Activated CD8-positive, alpha-beta T cell treated with anti-CD3 and anti-CD28 coated beads for 36 hours (primary cell): ENCODE data around the gene NBAS. TPM values are rescaled to one million over a fixed set of nuclear protein-coding genes. Genes with fewer than 3 reads are reported as not detected.
"Not testable (repeated sequence)": the region's sequence is repeated elsewhere in the genome, so short reads cannot be mapped to it uniquely, and the experiment has no call there.

Experiments
- ATAC-seq: fragments of 200-7000 bp; cut with Tn5 transposase; one replicate; pipeline ENCODE4 v1.10.0; 2021; ENCODE audit warnings: mild to moderate bottlenecking, moderate library complexity
- CTCF ChIA-PET: fragments of 350-600 bp; sonication (Branson Sonifier 250); formaldehyde crosslinking; loops from one replicate; lab custom pipeline; 2021; ENCODE audit warnings: antibody characterized with exemption; lab: Charles Lee
- POLR2A ChIA-PET: fragments of 350-600 bp; sonication (Branson Sonifier 250); formaldehyde crosslinking; loops from one replicate; lab custom pipeline; 2021; ENCODE audit warnings: antibody characterized with exemption; lab: Charles Lee
- DNase-seq: peaks from one replicate; pipeline ENCODE4 v3.0.0-alpha.2; 2020
- H3K27ac Mint-ChIP-seq: one replicate; pipeline ENCODE4 v1.8.0; 2021; ENCODE audit warnings: mild to moderate bottlenecking, mixed read lengths
- H3K27me3 Mint-ChIP-seq: one replicate; pipeline ENCODE4 v1.8.0; 2021; ENCODE audit warnings: mixed read lengths
- H3K36me3 Mint-ChIP-seq: one replicate; pipeline ENCODE4 v1.8.0; 2021; ENCODE audit warnings: low read depth, mixed read lengths
- H3K4me1 Mint-ChIP-seq: one replicate; pipeline ENCODE4 v1.8.0; 2021; ENCODE audit warnings: low read depth, mixed read lengths
- H3K4me3 Mint-ChIP-seq: one replicate; pipeline ENCODE4 v1.8.0; 2021; ENCODE audit warnings: mild to moderate bottlenecking, moderate library complexity, mixed read lengths
- H3K9me3 Mint-ChIP-seq: one replicate; pipeline ENCODE4 v1.8.0; 2021; ENCODE audit warnings: mixed read lengths
- intact Hi-C: fragments of 100-400 bp; cut with micrococcal nuclease; formaldehyde crosslinking; loops from one replicate; pipeline ENCODE4 v1.10.0; 2022
- total RNA-seq, 2 experiments: library from RNA; stranded (reverse); gene quantifications; one replicate each; pipeline ENCODE4 v1.2.3, GENCODE V29; 2021
- TF ChIP-seq, protein P1 (sequence below): fragments of 200-600 bp; IDR thresholded peaks from one replicate; pipeline ENCODE4 v1.8.0; 2022; ENCODE audit warnings: antibody characterized with exemption, mild to moderate bottlenecking

The NBAS gene
- total RNA-seq, 2 experiments from 2014 or later = 40.9 to 41.9 TPM

DNA sequence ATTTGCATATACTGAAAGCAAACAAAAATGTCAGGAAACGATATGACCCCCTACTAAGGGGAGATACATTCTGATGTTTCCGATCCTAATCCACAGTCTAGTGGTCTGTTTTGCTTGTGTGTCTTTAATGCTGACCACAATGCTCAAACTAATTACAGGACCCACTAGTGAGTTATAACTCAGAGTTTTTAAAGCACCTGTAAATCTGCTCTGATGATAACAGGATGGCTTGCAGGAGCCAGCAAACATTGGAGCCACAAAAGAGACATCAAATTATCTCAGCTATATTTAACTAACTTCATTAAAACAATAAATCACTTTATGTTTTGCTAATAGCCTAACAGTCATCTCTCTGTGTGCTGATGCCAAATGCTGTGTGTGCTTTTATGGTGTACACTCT lies 300.3 kb downstream of the NBAS start:
- H3K36me3 Mint-ChIP-seq = peaks cover 64% of the 10 kb centered on the region
- no peak overlapping the region for H3K4me3 Mint-ChIP-seq
- no peaks in the 10 kb centered on the region for H3K27me3 Mint-ChIP-seq
- POLR2A ChIA-PET = no interaction called here
- CTCF ChIA-PET = no interaction called here
- TF ChIP-seq, protein P1, sequence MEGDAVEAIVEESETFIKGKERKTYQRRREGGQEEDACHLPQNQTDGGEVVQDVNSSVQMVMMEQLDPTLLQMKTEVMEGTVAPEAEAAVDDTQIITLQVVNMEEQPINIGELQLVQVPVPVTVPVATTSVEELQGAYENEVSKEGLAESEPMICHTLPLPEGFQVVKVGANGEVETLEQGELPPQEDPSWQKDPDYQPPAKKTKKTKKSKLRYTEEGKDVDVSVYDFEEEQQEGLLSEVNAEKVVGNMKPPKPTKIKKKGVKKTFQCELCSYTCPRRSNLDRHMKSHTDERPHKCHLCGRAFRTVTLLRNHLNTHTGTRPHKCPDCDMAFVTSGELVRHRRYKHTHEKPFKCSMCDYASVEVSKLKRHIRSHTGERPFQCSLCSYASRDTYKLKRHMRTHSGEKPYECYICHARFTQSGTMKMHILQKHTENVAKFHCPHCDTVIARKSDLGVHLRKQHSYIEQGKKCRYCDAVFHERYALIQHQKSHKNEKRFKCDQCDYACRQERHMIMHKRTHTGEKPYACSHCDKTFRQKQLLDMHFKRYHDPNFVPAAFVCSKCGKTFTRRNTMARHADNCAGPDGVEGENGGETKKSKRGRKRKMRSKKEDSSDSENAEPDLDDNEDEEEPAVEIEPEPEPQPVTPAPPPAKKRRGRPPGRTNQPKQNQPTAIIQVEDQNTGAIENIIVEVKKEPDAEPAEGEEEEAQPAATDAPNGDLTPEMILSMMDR = no peak
- H3K9me3 Mint-ChIP-seq = peaks cover 20% of the 10 kb centered on the region
- ATAC-seq = no peak
- DNase-seq = no peak
- intact Hi-C loops = no loop called here
- H3K4me1 Mint-ChIP-seq = peaks cover 2% of the 10 kb centered on the region
- no peak overlapping the region for H3K27ac Mint-ChIP-seq

DNA sequence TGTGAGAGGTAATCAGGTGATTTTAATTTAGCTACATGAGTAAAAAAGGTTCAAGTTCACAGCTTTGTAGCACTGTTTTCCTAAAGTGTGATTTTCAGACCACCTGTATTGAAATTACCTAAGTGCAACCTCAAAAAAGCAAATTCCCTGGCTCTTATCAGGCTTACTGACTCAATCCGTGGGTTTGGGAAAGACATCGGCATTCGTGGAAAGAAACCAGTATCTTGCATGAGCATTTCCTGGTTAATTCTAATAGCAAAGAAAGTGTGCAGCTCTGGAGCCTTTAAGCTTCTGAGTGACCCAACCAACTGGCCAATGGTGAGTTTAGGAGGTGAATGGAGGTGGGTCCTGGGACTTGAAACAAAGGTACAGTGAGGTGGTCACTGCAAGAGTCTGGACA lies 300.9 kb downstream of the NBAS start:
- TF ChIP-seq, protein P1 = no peak
- Mint-ChIP-seq H3K27ac (no peak overlapping the region), H3K36me3 (peaks cover 62% of the 10 kb centered on the region), H3K4me1 (no peaks in the 10 kb centered on the region), H3K9me3 (peaks cover 20% of the 10 kb centered on the region), H3K27me3 (no peaks in the 10 kb centered on the region), H3K4me3 (no peak overlapping the region)
- no peak for DNase-seq
- no peak for ATAC-seq
- ChIA-PET CTCF (interaction anchor here (0.9 kb wide), 1 partner anchor 19 kb away, joined by 3 read pairs; no protein-coding TSS in a partner anchor), POLR2A (no interaction called here)
- intact Hi-C loops = no loop called here

DNA sequence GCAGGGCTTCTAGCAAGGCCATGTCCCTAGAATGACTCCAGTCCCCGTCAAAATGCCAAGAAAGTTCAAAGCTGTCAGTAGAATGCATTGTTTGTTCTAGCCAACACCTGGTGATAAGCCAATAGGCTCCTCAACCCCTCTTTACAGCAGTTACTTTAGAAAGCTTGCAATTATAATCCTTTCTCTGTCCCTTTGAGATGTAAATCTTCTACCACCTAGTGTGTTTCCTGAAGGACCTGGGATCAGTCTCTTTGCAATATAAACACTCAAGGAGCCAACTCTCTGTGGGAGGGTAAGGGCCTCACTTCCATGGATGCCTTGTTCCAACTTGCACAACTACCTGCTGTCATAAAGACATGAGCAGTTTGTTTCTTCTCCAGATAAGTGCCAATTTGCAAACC lies 301.8 kb downstream of the NBAS start:
- Mint-ChIP-seq H3K27me3 (no peaks in the 10 kb centered on the region), H3K4me3 (no peak overlapping the region), H3K9me3 (peaks cover 20% of the 10 kb centered on the region), H3K27ac (no peak overlapping the region), H3K4me1 (no peaks in the 10 kb centered on the region), H3K36me3 (peaks cover 54% of the 10 kb centered on the region)
- DNase-seq = no peak
- intact Hi-C loops = no loop called here
- ChIA-PET POLR2A (no interaction called here), CTCF (interaction anchor here (0.9 kb wide), 1 partner anchor 18 kb away, joined by 3 read pairs; no protein-coding TSS in a partner anchor)
- TF ChIP-seq, protein P1 = no peak
- no peak for ATAC-seq

DNA sequence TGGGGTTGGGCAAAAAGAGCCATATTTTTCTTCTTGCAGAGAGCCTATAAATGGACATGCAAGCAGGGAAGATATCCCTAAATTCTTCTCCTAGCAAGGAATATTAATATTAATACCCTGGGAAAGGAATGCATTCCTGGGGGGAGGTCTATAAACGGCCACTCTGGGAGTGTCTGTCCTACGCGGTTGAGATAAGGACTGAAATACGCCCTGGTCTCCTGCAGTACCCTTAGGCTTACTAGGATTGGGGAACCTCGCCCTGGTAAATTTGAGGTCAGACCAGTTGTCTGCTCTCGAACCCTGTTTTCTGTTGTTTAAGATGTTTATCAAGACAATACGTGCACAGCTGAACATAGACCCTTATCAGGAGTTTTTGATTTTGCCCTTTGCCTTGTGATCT lies 302.7 kb downstream of the NBAS start:
- CTCF ChIA-PET, POLR2A ChIA-PET, H3K27me3 Mint-ChIP-seq, H3K4me3 Mint-ChIP-seq, H3K27ac Mint-ChIP-seq, ATAC-seq, intact Hi-C loops, H3K4me1 Mint-ChIP-seq, DNase-seq: not testable (repeated sequence)
- peaks cover 44% of the 10 kb centered on the region for H3K36me3 Mint-ChIP-seq
- H3K9me3 Mint-ChIP-seq = peaks cover 20% of the 10 kb centered on the region

DNA sequence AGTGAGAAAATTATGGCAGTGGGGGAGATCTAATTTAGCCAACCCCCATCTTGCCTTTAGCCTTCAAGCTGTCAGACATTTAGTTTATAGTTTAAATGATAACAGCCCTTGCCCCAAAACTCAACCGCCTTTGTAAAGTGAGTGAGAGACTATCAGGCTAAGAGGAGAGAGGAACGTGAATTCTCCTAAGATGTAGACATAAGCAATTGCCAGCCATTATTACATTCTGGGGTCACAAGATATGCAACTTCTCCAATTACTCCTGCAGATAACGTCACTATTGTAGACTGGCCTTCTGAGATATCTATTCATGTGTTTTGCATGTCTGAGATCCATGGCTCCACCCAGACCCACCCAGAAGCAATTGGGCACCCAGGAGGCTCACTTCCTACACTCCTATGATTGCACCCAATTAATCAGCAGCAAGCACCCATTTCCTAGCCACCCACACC lies 307.3 kb downstream of the NBAS start:
- TF ChIP-seq, protein P1 = no peak
- ATAC-seq (no peak), DNase-seq (no peak)
- Mint-ChIP-seq H3K27ac (no peak overlapping the region), H3K27me3 (no peaks in the 10 kb centered on the region), H3K4me1 (no peaks in the 10 kb centered on the region), H3K4me3 (no peak overlapping the region), H3K9me3 (peaks cover 16% of the 10 kb centered on the region), H3K36me3 (peaks cover 37% of the 10 kb centered on the region)
- ChIA-PET CTCF (no interaction called here), POLR2A (no interaction called here)
- intact Hi-C loops = no loop called here

DNA sequence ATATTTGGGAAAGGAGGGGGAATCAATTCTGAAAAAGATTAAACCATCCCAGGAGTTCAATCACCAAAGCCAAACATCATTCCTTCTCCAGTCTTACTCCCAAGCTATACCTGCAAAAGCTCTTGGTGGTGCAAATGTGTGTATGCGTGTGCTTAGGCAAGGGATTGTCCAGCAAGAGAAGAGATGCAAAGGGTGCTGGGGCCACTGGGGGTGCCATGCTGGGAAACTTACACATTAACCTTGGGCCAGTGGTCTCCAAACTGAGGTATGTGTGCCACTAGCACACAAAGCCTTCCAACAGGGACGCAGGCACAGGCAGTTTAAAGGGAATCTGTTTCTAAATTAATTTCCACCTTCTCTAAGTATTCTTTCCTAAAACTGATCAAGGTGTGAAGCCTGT lies 307.9 kb downstream of the NBAS start:
- H3K4me3 Mint-ChIP-seq = no peak overlapping the region
- peaks cover 12% of the 10 kb centered on the region for H3K9me3 Mint-ChIP-seq
- ATAC-seq (no peak), DNase-seq (no peak)
- peaks cover 32% of the 10 kb centered on the region for H3K36me3 Mint-ChIP-seq
- TF ChIP-seq, protein P1 = no peak
- no peaks in the 10 kb centered on the region for H3K4me1 Mint-ChIP-seq
- H3K27me3 Mint-ChIP-seq = no peaks in the 10 kb centered on the region
- intact Hi-C loops = no loop called here
- POLR2A ChIA-PET = no interaction called here
- CTCF ChIA-PET = no interaction called here
- no peak overlapping the region for H3K27ac Mint-ChIP-seq
